H9 (cell line): ENCODE results near the gene TDP2. TPM values are rescaled to one million over a fixed set of nuclear protein-coding genes. Genes with fewer than 3 reads are reported as not detected.

Source experiments
- DNase-seq: peaks from one replicate; pipeline ENCODE4 v3.0.0-alpha.2; 2017
- H2AFZ ChIP-seq: one replicate; pipeline ENCODE4 v1.6.1; 2013; ENCODE audit warnings: mild to moderate bottlenecking, low read length, control low read depth, moderate library complexity
- H2AK5ac ChIP-seq: 2 replicates; pipeline ENCODE4 v1.6.1; 2013; ENCODE audit warnings: low read length, control low read depth, mixed read lengths; ENCODE audit not compliant: insufficient read length
- H2BK120ac ChIP-seq: one replicate; pipeline ENCODE4 v1.6.1; 2013; ENCODE audit warnings: low read depth, mild to moderate bottlenecking, low read length, control low read depth, inconsistent platforms; ENCODE audit not compliant: poor library complexity, severe bottlenecking
- H2BK12ac ChIP-seq: 2 replicates; pipeline ENCODE4 v1.6.1; 2013; ENCODE audit warnings: low read length, control low read depth, mixed read lengths, low read depth; ENCODE audit not compliant: insufficient read length
- H2BK15ac ChIP-seq: 2 replicates; pipeline ENCODE4 v1.6.1; 2013; ENCODE audit warnings: low read depth, low read length, control low read depth
- H2BK20ac ChIP-seq: one replicate; pipeline ENCODE4 v1.6.1; 2013; ENCODE audit warnings: low read depth, mild to moderate bottlenecking, low read length, control low read depth, inconsistent platforms; ENCODE audit not compliant: poor library complexity, severe bottlenecking
- H2BK5ac ChIP-seq: 2 replicates; pipeline ENCODE4 v1.6.1; 2013; ENCODE audit warnings: low read length, control low read depth, mixed read lengths; ENCODE audit not compliant: insufficient read length
- H3K14ac ChIP-seq: 2 replicates; pipeline ENCODE4 v1.6.1; 2013; ENCODE audit warnings: low read length, control low read depth; ENCODE audit not compliant: insufficient read depth
- H3K18ac ChIP-seq: 2 replicates; pipeline ENCODE4 v1.6.1; 2013; ENCODE audit warnings: low read depth, mild to moderate bottlenecking, mixed read lengths, low read length, control low read depth; ENCODE audit not compliant: insufficient read length
- H3K23ac ChIP-seq: 2 replicates; pipeline ENCODE4 v1.6.1; 2013; ENCODE audit warnings: low read length, control low read depth, mixed read lengths, low read depth; ENCODE audit not compliant: insufficient read length
- H3K23me2 ChIP-seq: 2 replicates; pipeline ENCODE4 v1.6.1; 2013; ENCODE audit warnings: low read depth, mild to moderate bottlenecking, mixed read lengths, low read length, control low read depth; ENCODE audit not compliant: insufficient read length, poor library complexity, severe bottlenecking
- H3K27ac ChIP-seq: 2 replicates; pipeline ENCODE4 v1.5.1; 2013; ENCODE audit warnings: low read length, control low read depth, mixed read lengths, low read depth; ENCODE audit not compliant: insufficient read length
- H3K27me3 ChIP-seq: 2 replicates; pipeline ENCODE4 v1.6.1; 2013; ENCODE audit warnings: low read length, control low read depth, inconsistent platforms; ENCODE audit not compliant: insufficient read depth
- H3K4ac ChIP-seq: 2 replicates; pipeline ENCODE4 v1.6.1; 2013; ENCODE audit warnings: low read depth, mild to moderate bottlenecking, control low read depth, inconsistent platforms, low read length, moderate library complexity
- H3K4me1 ChIP-seq: 2 replicates; pipeline ENCODE4 v1.6.1; 2013; ENCODE audit warnings: low read length, control low read depth, inconsistent platforms; ENCODE audit not compliant: insufficient read depth
- H3K4me2 ChIP-seq: 2 replicates; pipeline ENCODE4 v1.6.1; 2013; ENCODE audit warnings: low read length, control low read depth, mixed read lengths; ENCODE audit not compliant: insufficient read length, insufficient read depth
- H3K56ac ChIP-seq: 2 replicates; pipeline ENCODE4 v1.6.1; 2013; ENCODE audit warnings: low read depth, mild to moderate bottlenecking, mixed read lengths, low read length, control low read depth; ENCODE audit not compliant: insufficient read length
- H3K79me1 ChIP-seq: 2 replicates; pipeline ENCODE4 v1.6.1; 2013; ENCODE audit warnings: low read depth, mild to moderate bottlenecking, moderate library complexity, low read length, control low read depth, inconsistent platforms; ENCODE audit not compliant: insufficient read depth, poor library complexity, severe bottlenecking
- H3K79me2 ChIP-seq: 2 replicates; pipeline ENCODE4 v1.6.1; 2013; ENCODE audit warnings: low read length, control low read depth, inconsistent platforms; ENCODE audit not compliant: insufficient read depth
- H3K9ac ChIP-seq: 2 replicates; pipeline ENCODE4 v1.6.1; 2013; ENCODE audit warnings: low read length, control low read depth, mixed read lengths; ENCODE audit not compliant: insufficient read length; ENCODE audit errors: extremely low read depth
- H3K9me3 ChIP-seq: one replicate; pipeline ENCODE4 v1.6.1; 2013; ENCODE audit warnings: low read depth, low read length, inconsistent platforms; ENCODE audit not compliant: control insufficient read depth
- H3T11ph ChIP-seq: one replicate; pipeline ENCODE4 v1.6.1; 2013; ENCODE audit warnings: mild to moderate bottlenecking, low read length, control low read depth, inconsistent platforms
- H4K20me1 ChIP-seq: one replicate; pipeline ENCODE4 v1.6.1; 2013; ENCODE audit not compliant: control insufficient read depth, insufficient read length, insufficient read depth
- H4K5ac ChIP-seq: 2 replicates; pipeline ENCODE4 v1.6.1; 2013; ENCODE audit warnings: low read depth, mild to moderate bottlenecking, mixed read lengths, low read length, control low read depth; ENCODE audit not compliant: insufficient read length
- H4K8ac ChIP-seq: replicated peaks from 2 replicates; pipeline ENCODE4 v1.6.1; 2013; ENCODE audit warnings: low read length, control low read depth, mixed read lengths, low read depth; ENCODE audit not compliant: insufficient read length
- H4K91ac ChIP-seq: 2 replicates; pipeline ENCODE4 v1.6.1; 2013; ENCODE audit warnings: low read depth, mild to moderate bottlenecking, moderate library complexity, mixed read lengths, low read length, control low read depth; ENCODE audit not compliant: insufficient read length
- H3K27ac Mint-ChIP-seq, 3 experiments: 2 replicates in 2 of 3; 3 replicates in 1 of 3; pipeline ENCODE4 v1.8.0; 2020 to 2021; ENCODE audit warnings: mixed read lengths in 3 of 3, mild to moderate bottlenecking in 1 of 3, moderate library complexity in 1 of 3
- H3K27me3 Mint-ChIP-seq: 2 replicates; pipeline ENCODE4 v1.8.0; 2021; ENCODE audit warnings: low read depth, mild to moderate bottlenecking, moderate library complexity, mixed read lengths
- H3K36me3 Mint-ChIP-seq, 3 experiments: 2 replicates in 2 of 3; 3 replicates in 1 of 3; pipeline ENCODE4 v1.8.0; 2020 to 2021; ENCODE audit warnings: low read depth in 3 of 3, mixed read lengths in 3 of 3; ENCODE audit not compliant: insufficient read depth in 1 of 3
- H3K4me1 Mint-ChIP-seq, 2 experiments: 2 replicates each; pipeline ENCODE4 v1.8.0; 2020; ENCODE audit warnings: mixed read lengths in 2 of 2
- H3K4me3 Mint-ChIP-seq, 2 experiments: 2 replicates in 1 of 2; 3 replicates in 1 of 2; pipeline ENCODE4 v1.8.0; 2020 to 2021; ENCODE audit warnings: mild to moderate bottlenecking in 2 of 2, mixed read lengths in 2 of 2, moderate library complexity in 1 of 2
- H3K9me3 Mint-ChIP-seq, 2 experiments: 2 replicates in 1 of 2; 3 replicates in 1 of 2; pipeline ENCODE4 v1.8.0; 2020; ENCODE audit warnings: mild to moderate bottlenecking in 2 of 2, mixed read lengths in 2 of 2, moderate library complexity in 1 of 2
- WGBS: extraction: QIAGEN DNeasy Blood & Tissue Kit; methylation state at CpG from one replicate; pipeline ENCODE4 v1.1.7; 2013; ENCODE audit warnings: missing lambda C conversion rate, low lambda C conversion rate, mixed read lengths; ENCODE audit not compliant: insufficient read length; ENCODE audit errors: extremely low coverage; 5-methylcytosine and 5-hydroxymethylcytosine counted together
- total RNA-seq: library from RNA; stranded (reverse); gene quantifications from 2 replicates; pipeline ENCODE4 v1.2.1, GENCODE V29; 2021
- TF ChIP-seq, protein P1 (sequence below): fragments of 200-600 bp; sonication (generic); conservative IDR thresholded peaks from 3 replicates; pipeline ENCODE4 v1.8.0; 2021; ENCODE audit warnings: antibody characterized with exemption, mild to moderate bottlenecking

The TDP2 gene
- total RNA-seq, 1 experiment from 2014 or later, result 55.6 TPM

DNA sequence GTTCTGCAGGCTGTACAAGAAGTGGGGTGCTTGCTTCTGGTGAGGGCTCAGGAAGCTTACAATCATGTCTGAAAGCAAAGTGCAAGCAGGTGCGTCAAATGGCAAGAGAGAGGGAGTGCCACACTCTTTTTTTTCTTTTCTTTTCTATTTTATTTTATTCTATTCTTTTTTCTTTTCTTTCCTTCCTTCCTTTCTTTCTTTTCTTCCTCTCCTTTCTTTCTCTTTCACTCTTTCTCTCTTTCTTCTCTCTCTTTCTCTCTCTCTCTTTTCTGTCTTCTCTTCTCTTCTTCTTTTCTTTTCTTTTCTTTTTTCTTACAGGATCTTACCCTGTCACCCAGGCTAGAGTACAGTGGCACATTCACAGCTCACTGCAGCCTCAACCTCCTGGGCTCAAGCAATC, 19.7 kb upstream of the TDP2 start:
- no peaks in the 10 kb centered on the region for H3K23me2 ChIP-seq
- no peak overlapping the region for H3K23ac ChIP-seq
- H2AFZ ChIP-seq, result no peak overlapping the region
- no peak overlapping the region for H3K14ac ChIP-seq
- no peaks in the 10 kb centered on the region for H3K27me3 ChIP-seq
- H2BK5ac ChIP-seq, result no peak overlapping the region
- no CpG with 5 or more reads among the region's 1 CpG for WGBS
- H3K9ac ChIP-seq, result no peak overlapping the region
- H3K18ac ChIP-seq, result no peak overlapping the region
- Mint-ChIP-seq H3K4me1 (peaks cover 27 to 30% of the 10 kb centered on the region in 2 experiments), H3K27me3 (peaks cover 3% of the 10 kb centered on the region), H3K36me3 (peaks cover 10 to 16% (median 16%) of the 10 kb centered on the region in 3 experiments), H3K9me3 (no peaks in the 10 kb centered on the region; a peak in 2 of 5 replicates), H3K27ac (peak overlapping the region; percentile 34 to 64 (median 42); a peak in 2 of 7 replicates), H3K4me3 (no peak overlapping the region)
- peaks cover 2% of the 10 kb centered on the region; the same call in 1 of the 2 replicates for H3K4me1 ChIP-seq
- H2BK120ac ChIP-seq, result no peak overlapping the region
- no peaks in the 10 kb centered on the region for H4K20me1 ChIP-seq
- H3K79me1 ChIP-seq, result no peaks in the 10 kb centered on the region
- no peaks in the 10 kb centered on the region for H3K79me2 ChIP-seq
- H4K8ac ChIP-seq, result no peak overlapping the region
- H2BK15ac ChIP-seq, result no peak overlapping the region
- no peak overlapping the region for H3K4ac ChIP-seq
- no peak overlapping the region for H3K27ac ChIP-seq
- no peaks in the 10 kb centered on the region for H3K9me3 ChIP-seq
- no peak overlapping the region for H2BK20ac ChIP-seq
- no peak overlapping the region for H2BK12ac ChIP-seq
- no peak overlapping the region for H4K5ac ChIP-seq
- H3K56ac ChIP-seq, result no peak overlapping the region
- no peak overlapping the region for H3K4me2 ChIP-seq
- no peak overlapping the region for H3T11ph ChIP-seq
- no peak overlapping the region for H4K91ac ChIP-seq
- no peak overlapping the region for H2AK5ac ChIP-seq
- no peak for DNase-seq
- TF ChIP-seq, protein P1, sequence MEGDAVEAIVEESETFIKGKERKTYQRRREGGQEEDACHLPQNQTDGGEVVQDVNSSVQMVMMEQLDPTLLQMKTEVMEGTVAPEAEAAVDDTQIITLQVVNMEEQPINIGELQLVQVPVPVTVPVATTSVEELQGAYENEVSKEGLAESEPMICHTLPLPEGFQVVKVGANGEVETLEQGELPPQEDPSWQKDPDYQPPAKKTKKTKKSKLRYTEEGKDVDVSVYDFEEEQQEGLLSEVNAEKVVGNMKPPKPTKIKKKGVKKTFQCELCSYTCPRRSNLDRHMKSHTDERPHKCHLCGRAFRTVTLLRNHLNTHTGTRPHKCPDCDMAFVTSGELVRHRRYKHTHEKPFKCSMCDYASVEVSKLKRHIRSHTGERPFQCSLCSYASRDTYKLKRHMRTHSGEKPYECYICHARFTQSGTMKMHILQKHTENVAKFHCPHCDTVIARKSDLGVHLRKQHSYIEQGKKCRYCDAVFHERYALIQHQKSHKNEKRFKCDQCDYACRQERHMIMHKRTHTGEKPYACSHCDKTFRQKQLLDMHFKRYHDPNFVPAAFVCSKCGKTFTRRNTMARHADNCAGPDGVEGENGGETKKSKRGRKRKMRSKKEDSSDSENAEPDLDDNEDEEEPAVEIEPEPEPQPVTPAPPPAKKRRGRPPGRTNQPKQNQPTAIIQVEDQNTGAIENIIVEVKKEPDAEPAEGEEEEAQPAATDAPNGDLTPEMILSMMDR, result no peak
